ENCODE measurements around the gene POU4F1.

GRCh38 chr13:78599645-78600279 lies 3.6 kb downstream of the POU4F1 start:
- TF ChIP-seq POLR2AphosphoS5 (IDR thresholded peaks at IDR 0.05; ENCODE audit: low read depth, low read length) (no peak), SIN3A (IDR thresholded peaks at IDR 0.05; ENCODE audit: borderline replicate concordance, insufficient read depth, low read length) (no peak)
- TF ChIP-seq, protein P1, sequence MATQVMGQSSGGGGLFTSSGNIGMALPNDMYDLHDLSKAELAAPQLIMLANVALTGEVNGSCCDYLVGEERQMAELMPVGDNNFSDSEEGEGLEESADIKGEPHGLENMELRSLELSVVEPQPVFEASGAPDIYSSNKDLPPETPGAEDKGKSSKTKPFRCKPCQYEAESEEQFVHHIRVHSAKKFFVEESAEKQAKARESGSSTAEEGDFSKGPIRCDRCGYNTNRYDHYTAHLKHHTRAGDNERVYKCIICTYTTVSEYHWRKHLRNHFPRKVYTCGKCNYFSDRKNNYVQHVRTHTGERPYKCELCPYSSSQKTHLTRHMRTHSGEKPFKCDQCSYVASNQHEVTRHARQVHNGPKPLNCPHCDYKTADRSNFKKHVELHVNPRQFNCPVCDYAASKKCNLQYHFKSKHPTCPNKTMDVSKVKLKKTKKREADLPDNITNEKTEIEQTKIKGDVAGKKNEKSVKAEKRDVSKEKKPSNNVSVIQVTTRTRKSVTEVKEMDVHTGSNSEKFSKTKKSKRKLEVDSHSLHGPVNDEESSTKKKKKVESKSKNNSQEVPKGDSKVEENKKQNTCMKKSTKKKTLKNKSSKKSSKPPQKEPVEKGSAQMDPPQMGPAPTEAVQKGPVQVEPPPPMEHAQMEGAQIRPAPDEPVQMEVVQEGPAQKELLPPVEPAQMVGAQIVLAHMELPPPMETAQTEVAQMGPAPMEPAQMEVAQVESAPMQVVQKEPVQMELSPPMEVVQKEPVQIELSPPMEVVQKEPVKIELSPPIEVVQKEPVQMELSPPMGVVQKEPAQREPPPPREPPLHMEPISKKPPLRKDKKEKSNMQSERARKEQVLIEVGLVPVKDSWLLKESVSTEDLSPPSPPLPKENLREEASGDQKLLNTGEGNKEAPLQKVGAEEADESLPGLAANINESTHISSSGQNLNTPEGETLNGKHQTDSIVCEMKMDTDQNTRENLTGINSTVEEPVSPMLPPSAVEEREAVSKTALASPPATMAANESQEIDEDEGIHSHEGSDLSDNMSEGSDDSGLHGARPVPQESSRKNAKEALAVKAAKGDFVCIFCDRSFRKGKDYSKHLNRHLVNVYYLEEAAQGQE (IDR thresholded peaks at IDR 0.05; ENCODE audit: insufficient read depth in 1 of 2, low read depth in 2 of 2, low read length in 2 of 2), result no peak
